HG02973 (cell line): Measurements from ENCODE around the gene GPR26.

Experiments
- ATAC-seq: cut with Tn5 transposase; IDR thresholded peaks from one replicate; pipeline ENCODE4 v1.9.1; 2021; ENCODE audit warnings: moderate library complexity; ENCODE audit not compliant: unreplicated experiment

Gene GPR26

DNA sequence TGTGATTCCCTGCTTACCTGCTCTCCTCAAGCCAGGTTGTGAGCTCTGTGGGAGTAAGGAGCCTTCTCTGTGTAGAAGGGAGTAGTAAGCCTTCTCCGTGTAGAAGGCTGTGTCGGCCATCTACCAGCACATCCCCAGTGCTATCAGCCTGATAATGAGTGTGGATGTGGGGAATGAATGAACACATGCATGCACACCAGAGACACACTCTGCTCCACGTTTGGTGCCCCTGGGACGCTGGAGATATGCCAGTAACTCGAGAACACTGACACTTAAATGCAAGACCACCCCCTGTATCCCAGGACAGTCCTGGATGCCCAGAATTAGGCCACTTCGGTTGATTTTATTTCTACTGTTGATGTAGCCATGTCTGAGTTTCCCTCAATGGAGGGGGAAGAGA, 21.1 kb upstream of the GPR26 start:
- no peak for ATAC-seq

DNA sequence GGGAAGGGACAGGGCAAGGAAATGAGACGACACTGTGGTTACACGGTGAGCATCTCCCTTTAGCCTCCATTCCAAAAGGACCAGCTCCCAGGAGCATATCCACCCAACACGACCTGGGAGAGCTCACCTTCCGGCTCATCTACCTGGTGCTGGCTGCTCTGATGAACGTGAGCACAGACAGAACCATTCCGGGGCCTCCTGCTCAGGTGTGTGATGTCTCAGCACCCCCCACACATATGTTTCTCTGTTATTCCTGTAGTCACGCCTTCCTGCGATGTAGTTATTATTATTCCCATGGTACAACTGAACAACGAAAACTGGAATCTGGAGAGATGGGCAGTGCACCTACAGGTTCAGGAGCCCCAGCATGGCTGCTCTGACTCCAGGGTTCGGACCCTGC, 20.5 kb upstream of the GPR26 start:
- ATAC-seq: no peak

- ATAC-seq: no peak
Observed at GRCh38 chr10:123648595-123648994, 17.6 kb upstream of the GPR26 start.

DNA sequence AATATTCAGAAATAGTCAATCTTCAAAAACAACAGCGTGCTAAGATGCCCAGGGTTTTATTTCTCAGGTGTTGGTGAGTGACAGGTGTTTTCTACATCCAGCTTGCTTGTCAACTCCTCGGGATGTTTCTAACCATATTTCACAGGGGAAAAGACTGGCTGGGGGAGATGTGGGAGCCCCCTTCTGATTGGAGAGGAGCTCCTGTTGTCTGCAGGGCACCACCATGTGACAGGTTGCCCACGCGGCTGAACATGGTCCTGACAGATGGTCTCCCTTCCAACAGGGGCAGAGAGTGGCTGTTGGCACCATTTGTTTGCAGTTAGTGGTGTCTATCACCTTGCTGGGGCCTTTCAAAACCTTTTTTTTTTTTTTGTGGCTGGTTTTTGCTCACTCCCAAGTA, 16.5 kb upstream of the GPR26 start:
- no peak for ATAC-seq

GRCh38 chr10:123651421-123652047, 14.6 kb upstream of the GPR26 start:
- ATAC-seq: no peak

DNA sequence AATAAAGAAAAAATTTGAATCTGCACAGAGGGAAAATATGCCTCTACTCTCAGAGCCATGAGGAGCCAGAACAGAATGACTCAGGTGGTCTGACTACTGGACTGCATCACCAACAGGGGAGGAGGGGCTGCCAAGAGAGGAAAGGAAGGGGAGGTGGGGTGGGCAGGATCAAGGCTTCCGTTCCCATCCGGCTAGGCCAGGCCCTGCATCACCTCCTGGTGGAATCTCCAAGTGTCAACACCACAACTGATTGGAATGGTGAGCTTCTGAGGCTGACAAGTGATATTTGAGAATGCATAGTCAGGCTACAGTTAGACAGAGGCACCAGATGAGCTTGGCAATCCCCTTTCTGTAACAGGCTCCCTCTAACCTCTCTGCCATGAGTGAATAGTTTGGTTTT, 10.4 kb upstream of the GPR26 start:
- ATAC-seq: no peak

GRCh38 chr10:123663522-123663921, 2.6 kb upstream of the GPR26 start:
- ATAC-seq: no peak

- ATAC-seq: no peak
Observed at GRCh38 chr10:123665491-123666286, 466 bp upstream of the GPR26 start.

DNA sequence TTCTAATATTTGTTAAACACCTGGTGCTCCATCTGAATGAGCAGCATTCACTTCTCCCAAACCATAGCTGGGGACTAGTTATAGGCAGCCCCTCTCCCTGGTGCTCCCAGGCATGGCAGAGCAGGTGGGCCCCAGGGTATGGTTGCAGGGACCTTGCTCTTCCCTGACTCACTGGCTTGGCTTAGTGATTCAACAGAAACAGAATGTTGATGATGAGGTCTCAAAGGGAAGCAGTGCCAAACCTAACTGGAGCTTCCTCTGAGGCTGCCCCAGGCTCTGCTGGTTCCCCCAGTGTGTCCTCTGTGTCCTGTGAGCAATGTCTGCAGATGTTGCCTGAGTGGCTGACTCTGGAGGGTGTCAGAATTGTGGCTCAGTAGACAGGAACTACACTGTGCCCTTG, 3.7 kb downstream of the GPR26 start:
- ATAC-seq: no peak

GRCh38 chr10:123673198-123673597, 7.0 kb downstream of the GPR26 start:
- ATAC-seq: no peak

- ATAC-seq: no peak
Observed at GRCh38 chr10:123674741-123675140, 8.6 kb downstream of the GPR26 start.

DNA sequence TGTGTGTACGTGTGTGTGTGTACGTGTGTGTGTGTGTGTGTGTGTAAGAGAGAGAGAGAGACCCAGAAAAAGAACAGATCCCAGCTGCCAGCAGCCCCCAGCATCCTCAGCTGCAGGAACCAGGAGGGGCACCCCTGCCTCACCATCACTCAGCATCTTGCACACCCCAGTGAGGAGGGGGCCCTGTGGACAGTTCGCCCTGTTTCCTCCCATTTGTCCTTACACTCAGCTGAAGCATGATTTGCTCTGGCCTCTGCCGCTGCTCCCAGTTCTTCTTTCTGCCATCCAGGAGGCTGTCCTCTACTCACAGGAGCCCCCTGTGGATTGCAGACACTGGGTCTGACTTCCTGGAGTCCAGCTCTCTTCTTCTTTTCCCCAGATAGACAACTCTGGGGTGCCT, 9.7 kb downstream of the GPR26 start:
- ATAC-seq: no peak

GRCh38 chr10:123677556-123677955, 11.4 kb downstream of the GPR26 start:
- ATAC-seq: no peak

GRCh38 chr10:123678376-123678775, 12.2 kb downstream of the GPR26 start:
- ATAC-seq: no peak

- ATAC-seq: no peak
Observed at GRCh38 chr10:123681285-123681684, 15.1 kb downstream of the GPR26 start.

DNA sequence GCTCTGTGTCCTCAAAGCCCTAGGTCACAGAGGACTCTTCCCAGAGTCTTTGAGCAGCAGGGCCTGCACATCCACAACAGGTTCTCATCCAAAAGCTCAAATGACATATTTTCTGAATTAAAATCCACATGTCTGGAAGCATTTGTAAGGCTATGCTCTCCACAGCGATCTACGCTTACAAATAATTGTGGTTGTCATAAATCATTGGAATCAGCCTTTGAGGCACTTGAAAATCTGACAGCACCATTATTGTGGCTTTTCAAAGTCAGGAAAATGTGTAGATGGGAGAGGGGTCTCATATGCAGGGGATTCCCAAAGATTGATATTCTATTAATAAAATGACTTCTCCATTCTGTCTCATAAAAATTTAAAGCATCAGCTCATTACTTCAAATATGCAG, 16.3 kb downstream of the GPR26 start:
- ATAC-seq: no peak

DNA sequence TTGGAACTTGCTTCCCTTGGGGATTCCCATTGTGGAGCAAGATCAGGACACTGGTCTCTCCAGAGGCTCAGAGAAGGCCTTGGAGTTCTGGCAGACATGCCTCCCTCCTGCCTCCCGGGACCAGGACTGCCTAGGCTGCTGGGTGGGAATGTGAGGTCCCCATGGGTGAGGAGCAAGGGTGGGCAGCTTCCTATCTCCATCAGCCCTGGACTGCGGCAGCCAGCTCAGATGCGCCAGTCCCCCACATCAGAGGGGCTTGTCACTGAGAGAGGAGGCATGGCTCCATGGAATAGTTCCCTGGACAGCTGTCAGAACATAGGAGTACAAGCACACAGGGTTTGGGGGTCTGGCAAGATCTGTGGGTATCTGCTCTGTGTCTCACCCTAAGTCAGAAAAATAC, 17.3 kb downstream of the GPR26 start:
- ATAC-seq: no peak

GRCh38 chr10:123683865-123684264, 17.7 kb downstream of the GPR26 start:
- no peak for ATAC-seq

GRCh38 chr10:123685260-123685659, 19.1 kb downstream of the GPR26 start:
- ATAC-seq: no peak

DNA sequence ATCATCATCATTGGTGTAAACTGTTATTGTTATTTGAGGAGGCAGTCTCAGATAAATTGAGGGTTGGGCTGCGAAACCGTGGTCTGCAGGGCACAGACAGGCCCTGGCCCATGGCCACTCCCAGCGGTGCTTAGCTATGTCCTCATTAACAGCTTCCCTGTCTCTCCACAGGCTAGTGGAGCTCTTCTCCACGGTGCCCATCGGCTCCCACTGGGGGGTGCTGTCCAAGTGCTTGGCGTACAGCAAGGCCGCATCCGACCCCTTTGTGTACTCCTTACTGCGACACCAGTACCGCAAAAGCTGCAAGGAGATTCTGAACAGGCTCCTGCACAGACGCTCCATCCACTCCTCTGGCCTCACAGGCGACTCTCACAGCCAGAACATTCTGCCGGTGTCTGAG, 21.6 kb downstream of the GPR26 start:
- ATAC-seq: no peak

GRCh38 chr10:123689880-123690279, 23.7 kb downstream of the GPR26 start:
- ATAC-seq: no peak

GRCh38 chr10:123703195-123703790, 37.1 kb downstream of the GPR26 start:
- ATAC-seq: no peak
